Omental fat pad (tissue), 4 donors: Measurements from ENCODE around the gene PKDCC. TPM values are rescaled to one million over a fixed set of nuclear protein-coding genes. Genes with fewer than 3 reads are reported as not detected.
"Not testable (repeated sequence)": the region's sequence is repeated elsewhere in the genome, so short reads cannot be mapped to it uniquely, and the experiment has no call there.

Experiments
- ATAC-seq: fragments of 150-250 bp; one replicate; pipeline ENCODE4 v1.9.1; 2016; ENCODE audit warnings: mild to moderate bottlenecking, moderate library complexity; ENCODE audit not compliant: low FRiP score
- DNase-seq: peaks from one replicate; pipeline ENCODE4 v3.0.0-alpha.2; 2019; ENCODE audit warnings: low spot score
- total RNA-seq, 4 donors: library from RNA; depleted of rRNA; stranded (reverse); fragments of >200 nt; gene quantifications; one replicate each; pipeline ENCODE4 v1.1.0, GENCODE V29; 2016
- TF ChIP-seq, protein P1 (sequence below), 3 donors: fragments of 450-650 bp; IDR thresholded peaks; one replicate each; pipeline ENCODE4 v1.5.1; 2016 to 2017; ENCODE audit warnings: antibody characterized with exemption in 3 of 3, mild to moderate bottlenecking in 3 of 3, moderate library complexity in 2 of 3

PKDCC gene
- total RNA-seq, 4 donors from 2014 or later: 72.6 to 307 (median 149) TPM

DNA sequence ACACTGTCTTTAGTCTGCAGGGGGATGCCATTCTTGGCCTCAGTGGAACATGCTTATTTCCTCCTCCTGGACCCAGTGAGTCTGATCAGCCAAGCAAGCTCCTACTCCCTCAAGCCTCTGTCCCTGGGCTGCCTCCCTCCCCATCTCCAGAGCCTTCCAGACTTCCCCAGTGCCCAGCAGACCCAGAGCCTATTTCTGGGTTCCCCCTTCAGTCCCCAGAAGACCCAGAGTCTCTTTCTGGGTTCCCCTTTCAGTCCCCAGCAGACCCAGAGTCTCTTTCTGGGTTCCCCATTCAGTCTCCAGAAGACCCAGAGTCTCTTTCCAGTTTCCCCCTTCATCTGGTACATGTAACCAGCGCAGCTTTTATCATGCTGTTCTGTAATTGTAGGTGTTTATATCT is 17.0 kb upstream of the PKDCC start:
- DNase-seq (no peak), ATAC-seq (no peak)
- TF ChIP-seq, protein P1, sequence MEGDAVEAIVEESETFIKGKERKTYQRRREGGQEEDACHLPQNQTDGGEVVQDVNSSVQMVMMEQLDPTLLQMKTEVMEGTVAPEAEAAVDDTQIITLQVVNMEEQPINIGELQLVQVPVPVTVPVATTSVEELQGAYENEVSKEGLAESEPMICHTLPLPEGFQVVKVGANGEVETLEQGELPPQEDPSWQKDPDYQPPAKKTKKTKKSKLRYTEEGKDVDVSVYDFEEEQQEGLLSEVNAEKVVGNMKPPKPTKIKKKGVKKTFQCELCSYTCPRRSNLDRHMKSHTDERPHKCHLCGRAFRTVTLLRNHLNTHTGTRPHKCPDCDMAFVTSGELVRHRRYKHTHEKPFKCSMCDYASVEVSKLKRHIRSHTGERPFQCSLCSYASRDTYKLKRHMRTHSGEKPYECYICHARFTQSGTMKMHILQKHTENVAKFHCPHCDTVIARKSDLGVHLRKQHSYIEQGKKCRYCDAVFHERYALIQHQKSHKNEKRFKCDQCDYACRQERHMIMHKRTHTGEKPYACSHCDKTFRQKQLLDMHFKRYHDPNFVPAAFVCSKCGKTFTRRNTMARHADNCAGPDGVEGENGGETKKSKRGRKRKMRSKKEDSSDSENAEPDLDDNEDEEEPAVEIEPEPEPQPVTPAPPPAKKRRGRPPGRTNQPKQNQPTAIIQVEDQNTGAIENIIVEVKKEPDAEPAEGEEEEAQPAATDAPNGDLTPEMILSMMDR (IDR thresholded peaks at IDR 0.05): no peak

DNA sequence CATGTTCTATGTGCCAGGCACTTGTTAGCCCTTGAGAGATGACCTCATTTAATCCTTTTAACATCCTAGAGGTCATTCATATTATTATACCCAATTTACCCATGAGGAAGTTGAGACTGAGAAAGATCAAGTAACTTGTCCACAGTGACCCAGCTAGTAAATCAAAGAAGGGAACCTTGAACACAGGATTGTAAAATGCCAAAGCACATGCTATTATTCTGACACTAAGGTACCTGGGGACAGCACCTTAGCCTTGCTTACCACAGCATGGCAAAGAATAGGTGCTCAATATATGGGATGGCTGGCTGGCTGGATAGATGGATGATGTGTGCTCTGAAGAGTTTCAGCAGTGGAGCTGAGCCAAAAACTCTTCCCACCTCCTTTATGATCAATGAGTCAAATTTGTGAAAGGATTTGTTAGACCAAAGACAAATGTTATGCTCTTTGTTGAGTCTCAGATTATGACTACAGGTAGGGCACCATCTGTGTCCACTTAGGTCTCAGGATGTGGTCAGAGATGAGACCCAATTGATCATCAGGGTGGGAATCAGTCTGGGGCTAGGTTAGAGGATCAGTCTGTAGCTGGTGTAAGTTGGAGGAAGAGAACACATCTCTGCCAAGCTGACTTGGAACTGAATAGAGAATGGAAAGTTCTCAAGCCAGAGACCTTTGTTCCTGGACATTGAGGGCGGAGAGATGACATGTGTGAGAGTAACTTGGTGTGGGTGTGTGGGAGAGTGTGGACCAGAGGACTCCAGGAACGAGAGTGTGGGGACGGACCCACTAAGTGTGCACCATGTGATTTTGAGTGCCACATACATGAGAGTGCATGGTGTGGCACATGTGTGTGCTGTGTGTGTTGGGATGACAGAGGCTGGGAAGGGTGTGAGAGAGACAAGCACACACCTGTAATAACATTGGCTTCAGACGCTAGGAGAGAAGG is 16.3 kb upstream of the PKDCC start:
- TF ChIP-seq, protein P1 (IDR thresholded peaks at IDR 0.05): no peak
- ATAC-seq (no peak), DNase-seq (no peak)

DNA sequence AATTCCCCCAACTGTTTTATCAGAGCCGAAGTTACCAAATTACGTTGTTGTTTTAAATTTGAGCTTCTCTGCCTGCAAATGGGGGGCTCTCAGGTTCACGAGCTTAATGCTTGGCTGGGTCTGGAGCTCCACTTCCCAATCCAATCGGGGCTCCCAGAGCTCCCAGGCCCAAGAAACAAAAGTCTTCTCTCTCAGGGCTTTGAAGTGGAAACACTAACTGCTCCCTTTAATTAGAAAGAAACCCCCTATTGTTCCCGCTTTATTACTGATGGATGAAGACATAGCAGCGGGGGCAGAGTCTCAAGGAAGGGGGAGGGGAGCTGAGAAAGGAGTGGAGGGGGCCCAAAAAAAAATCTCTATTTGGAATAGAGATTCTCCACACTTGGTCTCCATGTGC is 15.6 kb upstream of the PKDCC start:
- TF ChIP-seq, protein P1 (IDR thresholded peaks at IDR 0.05): no peak

DNA sequence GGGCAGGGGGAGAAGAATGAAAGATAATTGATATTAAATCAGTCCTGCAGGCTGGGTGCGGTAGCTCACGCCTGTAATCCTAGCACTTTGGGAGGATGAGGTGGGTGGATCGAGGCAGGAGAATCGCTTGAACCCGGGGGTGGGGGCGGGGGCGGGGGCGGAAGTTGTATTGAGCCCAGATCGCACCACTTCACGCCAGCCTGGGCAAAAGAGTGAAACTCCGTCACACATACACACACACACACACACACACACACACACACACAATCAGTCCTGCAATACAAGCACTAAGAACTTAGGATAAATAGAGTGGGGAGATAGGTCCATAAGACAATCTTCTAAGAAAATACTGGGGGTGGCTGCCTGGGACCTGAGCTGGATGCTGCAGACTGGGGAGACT is 15.1 kb upstream of the PKDCC start:
- ATAC-seq (no peak), DNase-seq (no peak)
- TF ChIP-seq, protein P1 (IDR thresholded peaks at IDR 0.05): no peak

More for the DNA sequence above, 15.6 kb upstream of the PKDCC start:
- DNase-seq (no peak), ATAC-seq (no peak)

DNA sequence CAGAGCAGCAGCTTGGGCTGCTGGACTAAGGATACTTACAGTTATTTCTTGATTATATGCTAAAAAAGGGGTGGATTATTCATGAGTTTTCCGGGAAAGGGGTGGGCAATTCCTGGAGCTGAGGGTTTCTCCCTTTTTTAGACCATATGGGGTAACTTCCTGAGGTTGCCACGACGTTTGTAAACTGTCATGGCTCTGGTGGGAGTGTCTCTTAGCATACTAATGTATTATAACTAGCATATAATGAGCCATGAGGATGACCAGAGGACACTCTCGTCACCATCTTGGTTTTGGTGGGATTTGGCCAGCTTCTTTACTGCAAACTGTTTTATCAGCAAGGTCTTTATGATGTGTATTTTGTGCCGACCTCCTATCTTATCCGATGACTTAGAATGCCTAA is 13.7 kb upstream of the PKDCC start:
- ATAC-seq, DNase-seq: not testable (repeated sequence)

DNA sequence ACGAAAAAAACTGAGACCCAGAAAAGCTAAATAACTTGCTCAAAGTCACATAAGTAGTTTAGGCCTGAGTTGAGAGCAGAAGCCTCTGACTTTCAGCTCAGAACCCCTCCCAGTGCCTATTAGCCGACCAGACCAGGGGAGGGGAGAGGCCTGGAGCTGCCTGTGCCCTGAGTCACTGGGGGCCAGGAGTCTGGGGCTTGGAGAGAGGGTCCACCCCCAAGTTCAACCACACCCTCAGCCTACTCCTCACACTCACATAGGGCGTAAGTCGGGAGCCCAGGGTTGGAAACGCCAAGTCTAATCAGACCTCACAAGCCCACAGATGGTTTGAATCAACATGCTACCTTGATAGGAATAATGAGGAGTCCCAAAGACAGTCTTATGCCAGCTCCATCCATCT is 12.6 kb upstream of the PKDCC start:
- peak; percentile 75 for ATAC-seq
- TF ChIP-seq, protein P1 (IDR thresholded peaks at IDR 0.05): no peak
- no peak for DNase-seq

DNA sequence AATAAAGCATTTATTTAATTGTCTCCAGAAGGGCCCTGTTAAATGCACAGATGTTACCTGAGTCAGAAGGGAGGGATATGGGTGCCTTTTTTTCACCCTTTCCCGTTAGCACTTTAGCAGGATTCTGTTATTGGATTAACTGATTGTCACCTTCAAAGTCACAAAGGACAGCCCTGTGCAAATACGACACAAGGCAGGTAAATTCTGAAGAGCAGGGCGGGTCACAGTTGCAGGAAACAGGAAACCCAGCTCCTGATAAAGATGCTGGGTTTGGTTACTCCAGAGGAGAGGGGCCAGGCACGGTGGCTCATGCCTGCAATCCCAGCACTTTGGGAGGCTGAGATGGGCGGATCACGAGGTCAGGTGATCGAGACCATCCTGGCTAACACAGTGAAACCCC is 11.4 kb upstream of the PKDCC start:
- ATAC-seq: no peak
- TF ChIP-seq, protein P1 (IDR thresholded peaks at IDR 0.05): no peak
- DNase-seq: no peak
